VCaP (cell line): ENCODE results near the gene EXOC1.

Experiments
- H3K27ac ChIP-seq: fragments of 450-650 bp; 2 replicates; pipeline ENCODE4 v1.5.1; 2017
- TF ChIP-seq, protein P1 (sequence below): fragments of 450-650 bp; conservative IDR thresholded peaks from 2 replicates; pipeline ENCODE4 v1.5.1; 2017; ENCODE audit warnings: mild to moderate bottlenecking, moderate library complexity

EXOC1 gene

DNA sequence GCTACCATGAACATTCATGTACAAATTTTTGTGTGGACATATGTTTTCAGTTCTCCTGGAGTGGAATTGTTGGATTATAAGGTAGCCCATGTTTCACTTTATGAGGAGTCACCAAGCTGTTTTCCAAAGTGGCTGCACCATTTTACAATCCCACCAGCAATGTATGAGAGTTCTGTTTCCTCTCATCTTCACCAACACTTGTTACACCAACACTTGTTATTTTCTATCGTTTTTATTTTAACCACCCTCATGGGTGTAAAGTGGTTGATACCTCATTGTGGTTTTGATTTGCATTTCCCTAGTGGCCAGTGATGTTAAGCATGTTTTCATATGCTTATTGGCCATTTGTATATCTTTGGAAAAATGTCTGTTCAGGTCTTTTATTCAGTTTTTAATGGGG is 4.1 kb downstream of the EXOC1 start:
- TF ChIP-seq, protein P1, sequence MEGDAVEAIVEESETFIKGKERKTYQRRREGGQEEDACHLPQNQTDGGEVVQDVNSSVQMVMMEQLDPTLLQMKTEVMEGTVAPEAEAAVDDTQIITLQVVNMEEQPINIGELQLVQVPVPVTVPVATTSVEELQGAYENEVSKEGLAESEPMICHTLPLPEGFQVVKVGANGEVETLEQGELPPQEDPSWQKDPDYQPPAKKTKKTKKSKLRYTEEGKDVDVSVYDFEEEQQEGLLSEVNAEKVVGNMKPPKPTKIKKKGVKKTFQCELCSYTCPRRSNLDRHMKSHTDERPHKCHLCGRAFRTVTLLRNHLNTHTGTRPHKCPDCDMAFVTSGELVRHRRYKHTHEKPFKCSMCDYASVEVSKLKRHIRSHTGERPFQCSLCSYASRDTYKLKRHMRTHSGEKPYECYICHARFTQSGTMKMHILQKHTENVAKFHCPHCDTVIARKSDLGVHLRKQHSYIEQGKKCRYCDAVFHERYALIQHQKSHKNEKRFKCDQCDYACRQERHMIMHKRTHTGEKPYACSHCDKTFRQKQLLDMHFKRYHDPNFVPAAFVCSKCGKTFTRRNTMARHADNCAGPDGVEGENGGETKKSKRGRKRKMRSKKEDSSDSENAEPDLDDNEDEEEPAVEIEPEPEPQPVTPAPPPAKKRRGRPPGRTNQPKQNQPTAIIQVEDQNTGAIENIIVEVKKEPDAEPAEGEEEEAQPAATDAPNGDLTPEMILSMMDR, result no peak
- no peak overlapping the region for H3K27ac ChIP-seq

DNA sequence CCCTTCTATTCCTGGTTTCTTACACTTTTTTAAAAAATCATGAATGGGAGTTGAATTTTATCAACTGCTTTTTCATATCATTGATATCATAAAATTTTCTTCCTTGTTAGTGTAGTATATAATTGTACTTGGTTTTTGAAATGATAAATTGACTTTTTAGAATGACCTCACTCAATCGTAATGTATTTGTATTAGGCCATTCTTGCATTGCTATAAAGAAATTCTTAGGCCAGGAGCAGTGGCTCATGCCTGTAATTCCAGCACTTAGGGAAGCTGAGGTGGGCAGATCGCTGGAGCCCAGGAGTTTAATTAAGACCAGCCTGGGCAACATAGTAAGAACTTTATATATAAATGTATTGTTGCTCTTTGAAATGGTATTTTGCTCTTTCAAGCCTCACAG is 6.3 kb downstream of the EXOC1 start:
- TF ChIP-seq, protein P1, result no peak

DNA sequence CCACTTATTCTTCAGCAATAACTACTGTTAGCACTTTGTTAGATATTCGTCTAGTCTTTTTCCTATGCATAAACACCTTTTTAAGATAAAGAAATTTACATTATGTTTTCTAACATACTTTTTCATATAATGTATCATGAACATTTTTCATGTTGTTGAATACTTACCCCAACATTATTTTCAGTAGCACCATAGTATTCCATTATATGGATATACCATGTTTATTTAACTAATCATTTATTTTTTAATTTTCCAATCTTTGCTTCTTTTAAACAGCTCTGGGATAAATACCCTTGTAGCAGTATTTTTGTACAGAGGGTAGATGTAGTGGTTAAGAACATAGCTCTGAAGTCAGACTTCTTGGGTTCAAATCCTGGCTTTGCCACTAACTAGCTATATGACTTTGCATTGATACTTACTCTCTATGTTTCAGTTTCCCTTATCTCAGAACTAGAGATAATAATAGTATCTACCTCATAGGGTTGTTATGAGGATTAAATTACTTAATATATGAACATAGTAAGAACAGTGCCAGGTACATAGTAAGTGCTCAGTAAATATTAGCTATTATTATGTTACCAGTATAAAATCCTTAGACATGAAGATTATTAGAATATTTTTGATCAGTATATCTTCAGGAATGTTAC is 11.3 kb downstream of the EXOC1 start:
- H3K27ac ChIP-seq, result no peak overlapping the region
- TF ChIP-seq, protein P1, result no peak

More for the DNA sequence above, 6.3 kb downstream of the EXOC1 start:
- H3K27ac ChIP-seq, result no peak overlapping the region

DNA sequence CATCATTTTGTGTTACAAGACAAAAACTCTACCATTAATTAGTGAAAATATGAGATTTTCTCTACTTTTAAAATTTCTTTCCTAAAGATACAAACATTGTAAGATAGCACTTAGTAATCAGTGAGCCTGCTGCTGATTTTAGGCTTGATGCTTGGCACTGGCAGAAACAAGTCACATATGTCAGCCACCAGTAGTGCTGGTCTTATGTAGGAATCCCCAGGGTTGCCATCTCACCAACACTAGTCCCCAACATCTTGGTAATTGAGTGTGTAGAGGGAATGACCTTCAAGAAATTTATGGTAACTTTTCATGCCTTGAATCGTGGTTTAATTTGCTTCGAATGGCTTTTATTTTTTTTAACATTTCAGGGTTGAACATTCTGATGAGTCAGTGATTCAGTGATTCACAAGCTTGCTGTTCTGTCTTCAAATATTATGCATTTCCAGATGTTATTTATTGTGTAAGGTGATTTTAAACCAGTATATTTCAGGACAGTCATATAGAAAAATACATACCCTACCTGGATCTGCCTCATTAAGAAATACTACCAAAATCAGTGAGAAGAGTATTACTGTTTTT is 11.9 kb downstream of the EXOC1 start:
- H3K27ac ChIP-seq, result no peak overlapping the region
- TF ChIP-seq, protein P1, result no peak

DNA sequence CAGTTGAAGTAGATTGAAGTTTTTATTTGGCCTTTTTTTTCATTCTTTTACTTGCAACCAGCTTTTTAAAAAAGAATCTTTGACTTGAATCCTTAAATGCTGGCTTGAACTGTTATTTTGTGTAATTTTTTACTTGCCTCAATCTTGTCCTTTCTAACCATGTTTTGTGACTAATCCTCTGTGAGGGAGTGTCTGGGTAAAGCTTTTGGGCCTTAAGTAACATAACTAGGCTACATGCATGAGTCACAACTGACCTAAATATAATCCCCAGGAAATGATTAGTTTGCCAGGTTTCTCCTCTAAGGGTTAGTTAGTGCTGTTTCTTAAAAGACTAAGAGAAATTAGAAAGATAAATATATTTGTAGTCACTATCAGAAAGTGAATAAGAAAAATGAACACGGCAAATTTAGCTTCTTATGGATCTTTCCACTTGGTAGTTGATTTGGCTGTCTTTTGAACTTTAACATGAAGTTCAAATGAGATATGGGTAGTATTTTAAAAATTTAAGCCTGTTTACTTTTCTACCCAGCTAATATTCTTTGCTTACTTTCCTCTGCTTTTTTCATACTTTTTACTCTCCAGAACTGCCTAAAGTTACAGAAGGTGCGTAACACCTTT is 13.0 kb downstream of the EXOC1 start:
- no peak overlapping the region for H3K27ac ChIP-seq
- TF ChIP-seq, protein P1, result no peak

DNA sequence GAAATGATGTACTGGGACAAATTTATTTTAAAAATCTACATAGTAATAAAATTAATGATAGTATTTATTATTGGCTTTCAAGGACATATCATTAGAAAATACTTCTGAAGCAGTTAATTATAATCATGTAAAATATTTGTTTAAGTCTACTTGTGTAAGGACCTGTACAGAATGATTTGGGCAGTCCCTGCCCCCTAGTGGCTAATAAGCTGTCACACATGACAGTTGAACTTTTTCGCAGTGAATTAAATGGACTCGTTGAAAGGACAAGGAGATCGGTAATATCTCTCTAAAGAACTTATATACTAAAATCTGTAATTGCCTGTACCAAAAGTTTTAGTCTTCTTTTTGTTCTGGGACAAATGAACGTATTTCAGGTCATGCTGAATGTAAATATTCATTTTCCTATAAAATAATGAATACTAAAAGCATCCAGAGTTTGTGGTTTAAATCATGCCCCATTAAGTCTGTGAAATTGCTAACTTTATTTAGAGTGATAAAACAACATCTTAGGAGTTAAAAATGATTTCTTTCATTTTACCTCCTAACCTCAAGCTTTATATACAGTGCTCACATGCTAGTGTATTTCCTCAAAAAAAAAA is 13.6 kb downstream of the EXOC1 start:
- no peak overlapping the region for H3K27ac ChIP-seq
- TF ChIP-seq, protein P1, result peak; percentile 91

DNA sequence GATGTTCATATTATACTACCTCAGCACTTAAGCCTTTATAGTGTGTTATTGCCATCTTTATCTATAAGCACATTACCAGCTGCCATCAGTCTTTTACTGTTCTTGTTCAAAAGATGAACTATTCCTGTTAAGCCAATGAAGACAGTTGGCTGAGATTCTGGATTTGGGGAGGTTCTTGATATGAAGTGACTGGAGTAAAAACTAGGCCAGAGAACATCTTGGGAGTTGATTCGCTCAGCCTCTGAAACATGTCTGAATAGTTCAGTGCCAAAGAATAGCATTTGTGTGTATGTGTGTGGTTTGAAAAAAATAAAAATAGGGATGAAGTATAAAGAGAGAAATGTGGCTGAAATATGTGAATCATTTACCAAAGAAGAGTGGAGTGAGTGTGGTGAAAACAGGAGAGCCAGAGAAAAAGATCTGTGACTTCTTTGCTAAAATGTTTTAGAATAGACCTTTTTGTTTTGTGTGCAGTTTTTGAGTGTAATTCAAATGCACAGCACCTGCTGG is 15.2 kb downstream of the EXOC1 start:
- H3K27ac ChIP-seq, result no peak overlapping the region
- TF ChIP-seq, protein P1, result no peak
